Neural progenitor cell (in vitro differentiated cells): ENCODE results near the gene DOK5. TPM values are rescaled to one million over a fixed set of nuclear protein-coding genes. Genes with fewer than 3 reads are reported as not detected.

Experiments used
- DNase-seq: peaks from one replicate; pipeline ENCODE4 v3.0.0-alpha.2; 2016; ENCODE audit warnings: low spot score
- H2AFZ ChIP-seq: fragments of 200-600 bp; sonication (generic); replicated peaks from 2 replicates; pipeline ENCODE4 v1.6.1; 2016; ENCODE audit warnings: antibody characterized with exemption
- H3F3A ChIP-seq: fragments of 200-600 bp; sonication (generic); 2 replicates; pipeline ENCODE4 v1.6.1; 2016; ENCODE audit warnings: antibody characterized with exemption, low read depth
- H3K27ac ChIP-seq: fragments of 200-600 bp; sonication (generic); 2 replicates; pipeline ENCODE4 v1.5.1; 2016; ENCODE audit warnings: mild to moderate bottlenecking
- H3K27me3 ChIP-seq: fragments of 200-600 bp; sonication (generic); 2 replicates; pipeline ENCODE4 v1.6.1; 2016; ENCODE audit warnings: mild to moderate bottlenecking, moderate library complexity
- H3K36me3 ChIP-seq: fragments of 200-600 bp; sonication (generic); 2 replicates; pipeline ENCODE4 v1.5.1; 2016
- H3K4me1 ChIP-seq: fragments of 200-600 bp; sonication (generic); 2 replicates; pipeline ENCODE4 v1.6.1; 2016; ENCODE audit warnings: mixed run types
- H3K4me2 ChIP-seq: fragments of 200-600 bp; sonication (generic); 2 replicates; pipeline ENCODE4 v1.6.1; 2016
- H3K4me3 ChIP-seq: fragments of 200-600 bp; sonication (generic); 2 replicates; pipeline ENCODE4 v1.5.1; 2016
- H3K79me2 ChIP-seq: fragments of 200-600 bp; sonication (generic); 2 replicates; pipeline ENCODE4 v1.6.1; 2016; ENCODE audit warnings: low read depth
- H3K9ac ChIP-seq: fragments of 200-600 bp; sonication (generic); 2 replicates; pipeline ENCODE4 v1.6.1; 2016
- H3K9me3 ChIP-seq: fragments of 200-600 bp; sonication (generic); 2 replicates; pipeline ENCODE4 v1.5.1; 2016; ENCODE audit warnings: low read depth
- H4K20me1 ChIP-seq: fragments of 200-600 bp; sonication (generic); 2 replicates; pipeline ENCODE4 v1.6.1; 2016; ENCODE audit warnings: low read depth
- H3K27ac Mint-ChIP-seq: 3 replicates; pipeline ENCODE4 v1.8.0; 2021; ENCODE audit warnings: mixed read lengths
- H3K27me3 Mint-ChIP-seq: 2 replicates; pipeline ENCODE4 v1.8.0; 2022; ENCODE audit warnings: low read depth, mild to moderate bottlenecking, inconsistent platforms, moderate library complexity, mixed read lengths; ENCODE audit not compliant: insufficient read depth
- H3K36me3 Mint-ChIP-seq: 3 replicates; pipeline ENCODE4 v1.8.0; 2021; ENCODE audit warnings: mixed read lengths
- H3K4me1 Mint-ChIP-seq: 3 replicates; pipeline ENCODE4 v1.8.0; 2021; ENCODE audit warnings: mixed read lengths
- H3K4me3 Mint-ChIP-seq: 3 replicates; pipeline ENCODE4 v1.8.0; 2021; ENCODE audit warnings: mild to moderate bottlenecking, moderate library complexity, mixed read lengths
- H3K9me3 Mint-ChIP-seq: 3 replicates; pipeline ENCODE4 v1.8.0; 2020; ENCODE audit warnings: mixed read lengths
- CTCF ChIP-seq: fragments of 200-600 bp; sonication (generic); IDR thresholded peaks from 2 replicates; pipeline ENCODE4 v1.5.1; 2017; ENCODE audit warnings: antibody characterized with exemption, mild to moderate bottlenecking
- EZH2 ChIP-seq: fragments of 200-600 bp; sonication (generic); IDR thresholded peaks from 2 replicates; pipeline ENCODE4 v1.6.1; 2017; ENCODE audit warnings: antibody characterized with exemption, mild to moderate bottlenecking, moderate library complexity
- EZH2phosphoT487 ChIP-seq: fragments of 200-600 bp; sonication (generic); IDR thresholded peaks from 2 replicates; pipeline ENCODE4 v1.6.1; 2017; ENCODE audit warnings: antibody characterized with exemption
- total RNA-seq: library from RNA; depleted of rRNA; stranded (reverse); fragments of >200 nt; gene quantifications from 2 replicates; pipeline ENCODE4 v1.2.3, GENCODE V29; 2015; ENCODE audit warnings: low replicate concordance

DOK5 gene
- total RNA-seq, 1 donor from 2014 or later = 3.1 TPM

DNA sequence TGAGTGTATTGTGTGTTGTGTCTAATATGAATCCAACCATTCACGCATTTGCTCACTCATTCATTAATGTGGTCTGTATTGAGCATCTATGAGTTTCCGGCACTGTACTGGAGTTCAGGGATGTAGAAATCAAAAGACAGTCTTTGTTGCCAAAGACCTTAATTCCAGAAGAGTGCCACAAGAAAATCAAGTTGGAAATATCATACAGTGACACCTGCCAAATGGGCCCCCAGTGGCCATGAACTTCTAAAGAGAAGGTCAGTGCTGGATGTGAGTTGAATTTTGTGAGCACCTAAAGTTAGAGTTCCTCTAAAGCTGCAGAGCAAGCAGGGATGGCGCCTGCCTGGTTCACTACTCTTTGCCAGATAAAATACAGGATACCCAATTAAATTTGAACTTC, 175.9 kb downstream of the DOK5 start:
- Mint-ChIP-seq H3K4me1 (peaks cover 47% of the 10 kb centered on the region), H3K27ac (no peak overlapping the region), H3K27me3 (peaks cover 2% of the 10 kb centered on the region), H3K36me3 (peaks cover 4% of the 10 kb centered on the region), H3K9me3 (no peaks in the 10 kb centered on the region), H3K4me3 (no peak overlapping the region)
- Histone ChIP-seq H3K4me1 (peaks cover 16% of the 10 kb centered on the region), H3K27ac (no peak overlapping the region), H2AFZ (no peak overlapping the region), H3K4me3 (no peak overlapping the region), H4K20me1 (no peaks in the 10 kb centered on the region), H3K36me3 (no peaks in the 10 kb centered on the region), H3F3A (no peaks in the 10 kb centered on the region), H3K9ac (no peak overlapping the region), H3K27me3 (no peaks in the 10 kb centered on the region), H3K79me2 (no peaks in the 10 kb centered on the region), H3K4me2 (no peak overlapping the region), H3K9me3 (no peaks in the 10 kb centered on the region)
- TF ChIP-seq EZH2 (no peak), EZH2phosphoT487 (no peak), CTCF (no peak)
- DNase-seq = no peak

GRCh38 chr20:54654450-54654849, 179.1 kb downstream of the DOK5 start:
- H3K4me1 ChIP-seq = peaks cover 16% of the 10 kb centered on the region
- H3K27me3 ChIP-seq = no peaks in the 10 kb centered on the region
- peak overlapping the region; percentile 89 for H2AFZ ChIP-seq
- H3K9me3 ChIP-seq = no peaks in the 10 kb centered on the region
- H3K27ac ChIP-seq = no peak overlapping the region
- H3K27ac Mint-ChIP-seq = peak overlapping the region; percentile 96
- H3K4me1 Mint-ChIP-seq = peaks cover 60% of the 10 kb centered on the region
- peaks cover 7% of the 10 kb centered on the region for H3K36me3 Mint-ChIP-seq
- no peaks in the 10 kb centered on the region for H3K79me2 ChIP-seq
- H3K36me3 ChIP-seq = no peaks in the 10 kb centered on the region
- no peak overlapping the region for H3K9ac ChIP-seq
- no peak for TF ChIP-seq CTCF
- TF ChIP-seq EZH2phosphoT487 = no peak
- no peak for TF ChIP-seq EZH2
- peak overlapping the region; percentile 18 for H3K4me2 ChIP-seq
- H3K4me3 Mint-ChIP-seq = no peak overlapping the region
- H4K20me1 ChIP-seq = no peaks in the 10 kb centered on the region
- DNase-seq = no peak
- peaks cover 4% of the 10 kb centered on the region for H3K27me3 Mint-ChIP-seq
- no peak overlapping the region for H3K4me3 ChIP-seq
- H3K9me3 Mint-ChIP-seq = peaks cover 7% of the 10 kb centered on the region
- no peaks in the 10 kb centered on the region for H3F3A ChIP-seq

- Mint-ChIP-seq H3K27ac (peak overlapping the region; percentile 87), H3K4me1 (peaks cover 62% of the 10 kb centered on the region), H3K36me3 (peaks cover 4% of the 10 kb centered on the region), H3K4me3 (no peak overlapping the region), H3K9me3 (peaks cover 7% of the 10 kb centered on the region), H3K27me3 (peaks cover 4% of the 10 kb centered on the region)
- H3K9me3 ChIP-seq = no peaks in the 10 kb centered on the region
- H3K36me3 ChIP-seq = no peaks in the 10 kb centered on the region
- no peak overlapping the region for H3K9ac ChIP-seq
- no peak overlapping the region for H3K27ac ChIP-seq
- H3K4me1 ChIP-seq = peaks cover 23% of the 10 kb centered on the region
- no peaks in the 10 kb centered on the region for H3K27me3 ChIP-seq
- peaks cover 18% of the 10 kb centered on the region for H3F3A ChIP-seq
- no peak overlapping the region for H2AFZ ChIP-seq
- no peak for TF ChIP-seq EZH2phosphoT487
- TF ChIP-seq EZH2 = no peak
- no peak for TF ChIP-seq CTCF
- no peaks in the 10 kb centered on the region for H3K79me2 ChIP-seq
- no peak overlapping the region for H3K4me3 ChIP-seq
- no peak overlapping the region for H3K4me2 ChIP-seq
- no peak for DNase-seq
- no peaks in the 10 kb centered on the region for H4K20me1 ChIP-seq
Observed at GRCh38 chr20:54657268-54657826, 182.0 kb downstream of the DOK5 start.
